Smooth muscle cell of bladder (primary cell): ENCODE results near the gene C9orf57. TPM values are rescaled to one million over a fixed set of nuclear protein-coding genes. Genes with fewer than 3 reads are reported as not detected.

Experiments used
- total RNA-seq: library from RNA; depleted of rRNA; stranded (reverse); fragments of >200 nt; gene quantifications from 2 replicates; pipeline ENCODE4 v1.2.3, GENCODE V29; 2014

The C9orf57 gene, protein sequence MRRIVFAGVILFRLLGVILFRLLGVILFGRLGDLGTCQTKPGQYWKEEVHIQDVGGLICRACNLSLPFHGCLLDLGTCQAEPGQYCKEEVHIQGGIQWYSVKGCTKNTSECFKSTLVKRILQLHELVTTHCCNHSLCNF
- not detected in 2 replicates for total RNA-seq

DNA sequence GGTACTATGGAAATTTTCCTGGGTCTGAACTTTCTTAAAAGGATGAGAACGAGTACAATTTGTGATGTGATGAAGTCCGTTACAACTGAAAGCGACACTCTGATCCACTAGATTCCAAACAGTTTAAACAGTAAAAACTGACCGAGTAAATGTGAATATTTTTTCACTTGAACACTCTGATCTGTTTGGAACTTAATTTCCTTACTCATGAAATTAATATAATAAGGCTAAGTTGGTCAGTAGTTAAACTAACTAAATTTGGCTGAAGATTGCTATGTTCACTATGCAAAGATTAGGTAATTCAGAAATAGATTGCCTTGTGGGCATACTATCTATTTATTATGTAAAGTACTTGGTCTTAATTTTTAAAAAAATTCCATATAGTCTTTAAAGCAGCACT, at the start of gene C9orf57:
C9orf57 (minus strand) TSS at position 101 of the 400 bp plus-strand sequence. CDS start 1,282 bp downstream, outside the sequence.

Other genes starting within 250 kb of the C9orf57 start
- gene ABHD17B, start 149.4 kb downstream of the C9orf57 start, total RNA-seq, result 14.8 and 20.7 TPM in 2 replicates
- 13.6 and 14.1 TPM in 2 replicates for gene C9orf85, start 149.0 kb downstream of the C9orf57 start, total RNA-seq
- gene GDA, start 88.8 kb upstream of the C9orf57 start, total RNA-seq, result not detected in 2 replicates